ENCODE data around the gene ZSCAN18. TPM values are rescaled to one million over a fixed set of nuclear protein-coding genes. Genes with fewer than 3 reads are reported as not detected.

Gene ZSCAN18
- total and polyA plus RNA-seq, 2 donors (not counting 3 experiments of a cell fraction or from before 2014, with no cell fraction given): 15.8 to 17.3 TPM

DNA sequence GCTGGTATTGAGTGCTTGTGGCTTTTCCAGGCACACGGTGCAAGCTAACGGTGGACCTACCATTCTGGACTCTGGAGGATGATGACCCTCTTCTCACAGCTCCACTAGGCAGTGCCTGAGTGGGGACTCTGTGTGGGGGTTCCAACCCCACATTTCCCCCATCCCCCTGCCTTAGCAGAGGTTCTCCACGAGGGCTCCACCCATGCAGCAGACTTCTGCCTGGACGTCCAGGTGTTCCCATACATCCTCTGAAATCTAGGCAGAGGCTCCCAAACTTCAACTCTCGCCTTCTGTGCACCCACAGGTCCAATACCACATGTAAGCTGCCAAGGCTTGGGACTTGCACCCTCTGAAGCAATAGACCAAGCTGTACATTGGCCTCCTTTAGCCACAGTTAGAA is 25.3 kb upstream of the ZSCAN18 start:
- FAIRE-seq: no peak
- H3K27me3 ChIP-seq (ENCODE audit: control insufficient read depth in 2 of 2, insufficient read depth in 2 of 2, low read length in 2 of 2): no peaks in the 10 kb centered on the region
- no TSS peak for BruUV-seq (replicated peaks)

More for the DNA sequence above, 25.3 kb upstream of the ZSCAN18 start:
- dilution Hi-C loops (cut with MboI; ENCODE audit: extremely low pct_ligation_motif_present, low sequenced_read_pairs) (no loop called here), intact Hi-C loops (cut with micrococcal nuclease) (no loop called here)
- no peaks in the 10 kb centered on the region for H4K20me1 ChIP-seq (replicated peaks; ENCODE audit: control insufficient read depth, extremely low read depth, insufficient read depth, low read length)
- H3K9me3 ChIP-seq (replicated peaks; ENCODE audit: control insufficient read depth, insufficient read depth, low read length): peaks cover 18% of the 10 kb centered on the region
- ChIA-PET CTCF (no interaction called here), POLR2A (no interaction called here)
- H3K4me1 ChIP-seq (ENCODE audit: control insufficient read depth, extremely low read depth, insufficient read depth, low read length): no peaks in the 10 kb centered on the region
- no peaks in the 10 kb centered on the region for H3K9me1 ChIP-seq (replicated peaks; ENCODE audit: control insufficient read depth, extremely low read depth, insufficient read depth, low read length)
- H3K4me2 ChIP-seq (ENCODE audit: insufficient read depth, low read length): no peak overlapping the region
- no peak for DNase-seq (ENCODE audit: low read depth, low spot score)
- H2AFZ ChIP-seq (ENCODE audit: low read depth, low read length): no peak overlapping the region
- peaks cover 0 to 6% of the 10 kb centered on the region in 2 experiments for H3K36me3 ChIP-seq (ENCODE audit: control insufficient read depth in 2 of 2, extremely low read depth in 1 of 2, insufficient read depth in 2 of 2, low read length in 2 of 2)
- no peak for TF ChIP-seq POLR2AphosphoS5 (IDR thresholded peaks at IDR 0.05; ENCODE audit: insufficient read depth, low read depth, low read length)
- TF ChIP-seq MAX (IDR thresholded peaks at IDR 0.05; ENCODE audit: insufficient read depth, insufficient read length): no peak
- TF ChIP-seq POLR2A (IDR thresholded peaks at IDR 0.05; ENCODE audit: low read depth, low read length): no peak
- no peak for TF ChIP-seq EZH2 (IDR thresholded peaks at IDR 0.05; ENCODE audit: borderline replicate concordance, low read depth, low read length, severe bottlenecking)
- TF ChIP-seq GATA2 (IDR thresholded peaks at IDR 0.05; ENCODE audit: insufficient read depth, insufficient read length, low read depth, low read length): no peak
- TF ChIP-seq FOS (IDR thresholded peaks at IDR 0.05; ENCODE audit: borderline replicate concordance, insufficient read depth, low read length): no peak
- TF ChIP-seq, protein P1, sequence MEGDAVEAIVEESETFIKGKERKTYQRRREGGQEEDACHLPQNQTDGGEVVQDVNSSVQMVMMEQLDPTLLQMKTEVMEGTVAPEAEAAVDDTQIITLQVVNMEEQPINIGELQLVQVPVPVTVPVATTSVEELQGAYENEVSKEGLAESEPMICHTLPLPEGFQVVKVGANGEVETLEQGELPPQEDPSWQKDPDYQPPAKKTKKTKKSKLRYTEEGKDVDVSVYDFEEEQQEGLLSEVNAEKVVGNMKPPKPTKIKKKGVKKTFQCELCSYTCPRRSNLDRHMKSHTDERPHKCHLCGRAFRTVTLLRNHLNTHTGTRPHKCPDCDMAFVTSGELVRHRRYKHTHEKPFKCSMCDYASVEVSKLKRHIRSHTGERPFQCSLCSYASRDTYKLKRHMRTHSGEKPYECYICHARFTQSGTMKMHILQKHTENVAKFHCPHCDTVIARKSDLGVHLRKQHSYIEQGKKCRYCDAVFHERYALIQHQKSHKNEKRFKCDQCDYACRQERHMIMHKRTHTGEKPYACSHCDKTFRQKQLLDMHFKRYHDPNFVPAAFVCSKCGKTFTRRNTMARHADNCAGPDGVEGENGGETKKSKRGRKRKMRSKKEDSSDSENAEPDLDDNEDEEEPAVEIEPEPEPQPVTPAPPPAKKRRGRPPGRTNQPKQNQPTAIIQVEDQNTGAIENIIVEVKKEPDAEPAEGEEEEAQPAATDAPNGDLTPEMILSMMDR (IDR thresholded peaks at IDR 0.05; ENCODE audit: extremely low read depth in 1 of 2, insufficient read depth in 1 of 2, low read depth in 1 of 2, low read length in 2 of 2): no peak
- no peak overlapping the region for H3K9ac ChIP-seq (replicated peaks; ENCODE audit: extremely low read depth, insufficient read depth, low read length)
- no peaks in the 10 kb centered on the region for H3K79me2 ChIP-seq (ENCODE audit: control insufficient read depth, insufficient read depth, low read length)
- H3K27ac ChIP-seq (ENCODE audit: insufficient read depth, low read depth, low read length): no peak overlapping the region
- no peak overlapping the region for H3K4me3 ChIP-seq (replicated peaks in 1 of 3; ENCODE audit: insufficient read depth in 1 of 3, low read depth in 1 of 3, low read length in 3 of 3)
